ENCODE data around the gene ANO6. TPM values are rescaled to one million over a fixed set of nuclear protein-coding genes. Genes with fewer than 3 reads are reported as not detected.

ANO6 gene
- total RNA-seq, 1 donor from 2014 or later: 35.0 TPM

- no peaks in the 10 kb centered on the region for H3K9me3 Mint-ChIP-seq
Measured at GRCh38 chr12:45291518-45291917, 75.6 kb downstream of the ANO6 start.

DNA sequence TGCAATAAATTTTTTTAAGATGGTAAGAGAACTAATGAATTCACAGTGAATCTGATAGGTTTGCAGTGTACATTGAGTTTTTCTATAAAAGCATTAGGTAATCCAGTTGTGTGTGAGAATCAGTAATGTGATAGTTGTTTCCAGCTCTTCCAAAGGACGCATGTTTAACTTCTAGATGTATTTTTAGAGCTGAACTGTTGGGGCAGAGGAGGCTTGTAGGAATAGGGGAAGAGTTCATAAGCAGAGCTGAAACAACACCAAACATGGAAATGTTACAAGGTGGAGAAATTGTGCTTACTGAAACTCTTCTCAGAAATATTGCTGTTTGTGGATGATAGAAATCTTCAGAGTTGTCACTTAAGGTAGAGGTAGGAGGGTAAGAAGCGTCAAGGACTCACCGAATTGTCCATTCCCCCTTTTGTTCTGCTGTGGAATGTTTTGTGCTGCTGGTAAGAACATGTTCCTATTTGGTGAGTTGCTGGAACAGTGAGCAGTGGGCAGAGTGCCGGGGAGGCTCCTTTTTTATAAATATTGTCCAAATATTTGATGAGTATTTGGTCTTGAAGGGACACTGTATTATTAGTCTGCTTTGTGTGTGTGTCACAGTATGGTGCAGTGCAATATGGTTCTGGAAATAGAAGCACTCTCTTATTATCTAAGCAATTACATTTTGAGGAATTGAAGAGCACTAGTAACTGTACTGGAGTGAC, 76.7 kb downstream of the ANO6 start:
- no peaks in the 10 kb centered on the region for H3K9me3 Mint-ChIP-seq
- H3K4me1 Mint-ChIP-seq (ENCODE audit: unreplicated experiment): peaks cover 7% of the 10 kb centered on the region
- DNase-seq (ENCODE audit: extremely low spot score, unreplicated experiment): no peak
- no peak for TF ChIP-seq CTCF (conservative IDR thresholded peaks at IDR 0.05)
- no peak overlapping the region for H3K27ac Mint-ChIP-seq
- H3K27me3 Mint-ChIP-seq: no peaks in the 10 kb centered on the region
- no peak overlapping the region for H3K4me3 Mint-ChIP-seq
- peaks cover 10% of the 10 kb centered on the region for H3K36me3 Mint-ChIP-seq

More at GRCh38 chr12:45291518-45291917, 75.6 kb downstream of the ANO6 start:
- Mint-ChIP-seq H3K27ac (no peak overlapping the region), H3K4me1 (ENCODE audit: unreplicated experiment) (peaks cover 7% of the 10 kb centered on the region), H3K36me3 (peaks cover 15% of the 10 kb centered on the region), H3K4me3 (no peak overlapping the region), H3K27me3 (no peaks in the 10 kb centered on the region)
- TF ChIP-seq CTCF (conservative IDR thresholded peaks at IDR 0.05): no peak
- DNase-seq (ENCODE audit: extremely low spot score, unreplicated experiment): no peak

GRCh38 chr12:45294906-45295305, 79.0 kb downstream of the ANO6 start:
- Mint-ChIP-seq H3K27me3 (no peaks in the 10 kb centered on the region), H3K4me3 (no peak overlapping the region), H3K4me1 (ENCODE audit: unreplicated experiment) (peaks cover 26% of the 10 kb centered on the region), H3K27ac (no peak overlapping the region), H3K36me3 (peaks cover 10% of the 10 kb centered on the region), H3K9me3 (no peaks in the 10 kb centered on the region)
- no peak for TF ChIP-seq CTCF (conservative IDR thresholded peaks at IDR 0.05)
- DNase-seq (ENCODE audit: extremely low spot score, unreplicated experiment): no peak

GRCh38 chr12:45296046-45296586, 80.2 kb downstream of the ANO6 start:
- Mint-ChIP-seq H3K9me3 (no peaks in the 10 kb centered on the region), H3K4me1 (ENCODE audit: unreplicated experiment) (peaks cover 26% of the 10 kb centered on the region), H3K36me3 (peaks cover 6% of the 10 kb centered on the region), H3K4me3 (no peak overlapping the region), H3K27ac (no peak overlapping the region), H3K27me3 (no peaks in the 10 kb centered on the region)
- TF ChIP-seq CTCF (conservative IDR thresholded peaks at IDR 0.05): no peak
- DNase-seq (ENCODE audit: extremely low spot score, unreplicated experiment): no peak

GRCh38 chr12:45298047-45298446, 82.2 kb downstream of the ANO6 start:
- no peak for TF ChIP-seq CTCF (conservative IDR thresholded peaks at IDR 0.05)
- H3K4me3 Mint-ChIP-seq: no peak overlapping the region
- no peaks in the 10 kb centered on the region for H3K27me3 Mint-ChIP-seq
- peaks cover 22% of the 10 kb centered on the region for H3K4me1 Mint-ChIP-seq (ENCODE audit: unreplicated experiment)
- H3K27ac Mint-ChIP-seq: peak overlapping the region; percentile 88
- H3K9me3 Mint-ChIP-seq: no peaks in the 10 kb centered on the region
- DNase-seq (ENCODE audit: extremely low spot score, unreplicated experiment): no peak
- H3K36me3 Mint-ChIP-seq: peaks cover 5% of the 10 kb centered on the region
